Omental fat pad (tissue), 4 donors: ENCODE results near the gene PRRG2. TPM values are rescaled to one million over a fixed set of nuclear protein-coding genes. Genes with fewer than 3 reads are reported as not detected.

ENCODE experiments used
- ATAC-seq: fragments of 150-250 bp; one replicate; pipeline ENCODE4 v1.9.1; 2016; ENCODE audit warnings: mild to moderate bottlenecking, moderate library complexity; ENCODE audit not compliant: low FRiP score
- DNase-seq: peaks from one replicate; pipeline ENCODE4 v3.0.0-alpha.2; 2019; ENCODE audit warnings: low spot score
- CTCF ChIP-seq, 3 donors: fragments of 450-650 bp; IDR thresholded peaks; one replicate each; pipeline ENCODE4 v1.5.1; 2016 to 2017; ENCODE audit warnings: antibody characterized with exemption in 3 of 3, mild to moderate bottlenecking in 3 of 3, moderate library complexity in 2 of 3
- total RNA-seq, 4 donors: library from RNA; depleted of rRNA; stranded (reverse); fragments of >200 nt; gene quantifications; one replicate each; pipeline ENCODE4 v1.1.0, GENCODE V29; 2016

Gene PRRG2
- total RNA-seq, 4 donors from 2014 or later, result 0.79 to 5.2 (median 2.3) TPM; not detected in 1

GRCh38 chr19:49595819-49596404 lies 14.8 kb downstream of the PRRG2 start:
- ATAC-seq (no peak), DNase-seq (no peak)
- TF ChIP-seq CTCF (IDR thresholded peaks at IDR 0.05), result no peak

- no peak for TF ChIP-seq CTCF (IDR thresholded peaks at IDR 0.05)
- DNase-seq, result no peak
- ATAC-seq, result no peak
Measured at GRCh38 chr19:49596407-49596806, 15.3 kb downstream of the PRRG2 start.

DNA sequence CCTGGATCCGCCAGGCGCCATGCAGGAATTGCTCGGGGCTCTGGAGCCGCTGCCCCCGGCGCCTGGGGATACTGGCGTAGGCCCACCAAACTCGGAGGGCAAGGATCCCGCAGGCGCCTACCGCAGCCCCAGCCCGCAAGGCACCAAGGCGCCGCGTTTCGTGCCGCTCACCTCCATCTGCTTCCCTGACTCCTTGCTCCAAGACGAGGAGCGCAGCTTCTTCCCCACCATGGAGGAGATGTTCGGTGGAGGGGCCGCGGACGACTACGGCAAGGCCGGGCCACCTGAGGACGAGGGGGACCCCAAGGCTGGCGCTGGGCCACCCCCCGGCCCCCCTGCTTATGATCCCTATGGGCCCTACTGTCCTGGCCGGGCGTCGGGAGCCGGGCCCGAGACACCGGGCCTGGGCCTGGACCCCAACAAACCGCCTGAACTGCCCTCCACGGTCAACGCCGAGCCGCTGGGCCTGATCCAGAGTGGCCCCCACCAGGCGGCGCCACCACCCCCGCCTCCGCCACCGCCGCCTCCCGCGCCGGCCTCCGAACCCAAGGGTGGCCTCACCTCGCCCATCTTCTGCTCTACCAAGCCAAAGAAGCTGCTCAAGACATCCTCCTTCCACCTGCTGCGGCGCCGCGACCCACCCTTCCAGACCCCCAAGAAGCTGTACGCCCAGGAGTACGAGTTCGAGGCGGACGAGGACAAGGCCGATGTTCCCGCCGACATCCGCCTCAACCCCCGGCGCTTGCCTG lies 16.0 kb downstream of the PRRG2 start:
- no peak for TF ChIP-seq CTCF (IDR thresholded peaks at IDR 0.05)
- ATAC-seq (no peak), DNase-seq (no peak)

DNA sequence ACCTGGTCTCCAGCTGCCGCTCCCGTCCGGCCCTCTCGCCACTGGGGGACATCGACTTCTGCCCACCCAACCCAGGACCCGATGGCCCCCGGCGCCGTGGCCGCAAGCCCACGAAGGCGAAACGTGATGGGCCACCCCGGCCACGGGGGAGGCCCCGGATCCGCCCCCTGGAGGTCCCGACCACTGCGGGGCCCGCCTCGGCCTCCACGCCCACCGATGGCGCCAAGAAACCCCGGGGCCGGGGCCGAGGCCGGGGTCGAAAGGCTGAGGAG lies 16.5 kb downstream of the PRRG2 start:
- no peak for DNase-seq
- no peak for TF ChIP-seq CTCF (IDR thresholded peaks at IDR 0.05)
- ATAC-seq, result no peak

DNA sequence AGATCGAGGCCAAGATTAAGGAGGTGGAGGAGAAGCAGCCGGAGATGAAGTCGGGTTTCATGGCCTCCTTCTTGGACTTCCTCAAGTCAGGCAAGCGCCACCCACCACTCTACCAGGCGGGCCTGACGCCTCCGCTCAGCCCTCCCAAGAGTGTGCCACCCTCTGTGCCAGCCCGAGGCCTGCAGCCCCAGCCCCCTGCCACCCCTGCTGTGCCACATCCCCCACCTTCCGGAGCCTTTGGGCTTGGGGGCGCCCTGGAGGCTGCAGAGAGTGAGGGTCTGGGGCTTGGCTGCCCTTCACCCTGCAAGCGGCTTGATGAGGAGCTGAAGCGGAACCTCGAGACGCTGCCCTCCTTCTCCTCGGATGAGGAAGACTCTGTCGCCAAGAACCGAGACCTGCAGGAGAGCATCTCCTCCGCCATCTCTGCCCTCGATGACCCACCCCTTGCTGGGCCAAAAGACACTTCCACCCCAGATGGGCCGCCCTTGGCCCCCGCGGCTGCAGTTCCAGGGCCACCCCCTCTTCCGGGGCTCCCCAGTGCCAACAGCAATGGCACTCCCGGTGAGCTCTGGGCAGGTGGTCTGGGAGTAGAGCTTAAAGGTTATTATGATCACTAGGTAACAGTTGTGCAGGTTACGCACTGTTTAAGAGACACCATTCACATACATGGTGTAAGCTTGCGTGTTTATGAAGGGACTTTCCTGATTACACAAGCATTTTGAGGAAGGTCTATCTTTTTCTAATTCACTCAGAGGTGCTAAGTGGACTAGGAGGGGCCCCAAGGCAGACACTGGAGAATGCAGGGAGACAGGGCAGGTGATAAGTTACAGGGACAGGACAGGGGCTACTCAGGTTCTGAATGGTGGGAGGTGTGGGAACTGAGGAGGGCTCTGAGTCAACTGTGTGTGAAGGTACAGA lies 18.5 kb downstream of the PRRG2 start:
- no peak for TF ChIP-seq CTCF (IDR thresholded peaks at IDR 0.05)
- no peak for ATAC-seq
- DNase-seq, result no peak

DNA sequence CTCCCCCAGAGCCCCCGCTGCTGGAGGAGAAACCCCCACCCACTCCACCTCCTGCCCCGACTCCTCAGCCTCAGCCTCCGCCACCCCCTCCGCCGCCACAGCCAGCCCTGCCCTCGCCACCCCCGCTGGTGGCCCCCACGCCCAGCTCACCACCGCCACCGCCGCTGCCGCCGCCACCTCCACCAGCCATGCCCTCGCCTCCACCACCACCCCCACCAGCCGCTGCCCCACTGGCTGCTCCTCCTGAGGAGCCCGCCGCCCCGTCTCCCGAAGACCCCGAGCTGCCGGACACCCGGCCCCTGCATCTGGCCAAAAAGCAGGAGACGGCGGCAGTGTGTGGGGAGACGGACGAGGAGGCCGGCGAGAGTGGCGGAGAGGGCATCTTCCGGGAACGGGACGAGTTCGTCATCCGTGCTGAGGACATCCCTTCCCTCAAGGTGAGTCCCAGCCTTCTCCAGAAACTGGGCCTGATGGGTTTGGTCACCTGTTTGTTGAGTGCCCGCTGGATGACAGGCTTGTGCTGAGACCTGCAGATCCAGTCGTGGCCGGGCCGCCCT lies 20.4 kb downstream of the PRRG2 start:
- no peak for TF ChIP-seq CTCF (IDR thresholded peaks at IDR 0.05)
- ATAC-seq, result no peak

More for the DNA sequence above, 20.4 kb downstream of the PRRG2 start:
- no peak for DNase-seq
